Measurements from ENCODE around the gene CNTN1. TPM values are rescaled to one million over a fixed set of nuclear protein-coding genes. Genes with fewer than 3 reads are reported as not detected.

Gene CNTN1
- total and polyA plus RNA-seq, 12 donors = 0.07 to 0.90 (median 0.21) TPM; not detected in 1

GRCh38 chr12:40762072-40762471, 69.8 kb downstream of the CNTN1 start:
- DNase-seq = no peak
- no peaks in the 10 kb centered on the region for H3K36me3 ChIP-seq
- no peak overlapping the region for H3K4me3 ChIP-seq
- peaks cover 0 to 2% (median 0%) of the 10 kb centered on the region in 11 donors for H3K9me3 ChIP-seq
- ATAC-seq = no peak
- no peak for TF ChIP-seq CTCF (IDR thresholded peaks at IDR 0.05)
- WGBS, 2 donors = 60 to 66% methylated on average over 1 of the region's 1 CpG
- no peaks in the 10 kb centered on the region for H3K4me1 ChIP-seq
- no peaks in the 10 kb centered on the region for H3K27me3 ChIP-seq
- no peak overlapping the region for H3K27ac ChIP-seq
- intact Hi-C loops (cut with DNase I) = no loop called here

GRCh38 chr12:40768125-40768864, 76.1 kb downstream of the CNTN1 start:
- peaks cover 0 to 2% (median 0%) of the 10 kb centered on the region in 11 donors for H3K9me3 ChIP-seq
- DNase-seq (no peak), ATAC-seq (no peak)
- intact Hi-C loops (cut with DNase I) = no loop called here
- no peak overlapping the region for H3K4me3 ChIP-seq
- WGBS, 2 donors = 85% methylated on average over 8 of the region's 8 CpGs
- TF ChIP-seq CTCF (IDR thresholded peaks at IDR 0.05) = no peak
- H3K27me3 ChIP-seq = no peaks in the 10 kb centered on the region
- H3K27ac ChIP-seq = no peak overlapping the region
- H3K4me1 ChIP-seq = no peaks in the 10 kb centered on the region
- no peaks in the 10 kb centered on the region for H3K36me3 ChIP-seq

- ATAC-seq (no peak), DNase-seq (no peak)
- no peak overlapping the region for H3K4me3 ChIP-seq
- H3K9me3 ChIP-seq = no peaks in the 10 kb centered on the region
- no peaks in the 10 kb centered on the region for H3K27me3 ChIP-seq
- no peak for TF ChIP-seq CTCF (IDR thresholded peaks at IDR 0.05)
- no peaks in the 10 kb centered on the region for H3K36me3 ChIP-seq
- H3K27ac ChIP-seq = no peak overlapping the region
- 38 to 39% methylated on average over 2 of the region's 2 CpGs for WGBS, 2 donors
- intact Hi-C loops (cut with DNase I) = no loop called here
- H3K4me1 ChIP-seq = no peaks in the 10 kb centered on the region
These were observed 77.6 kb downstream of the CNTN1 start for GRCh38 chr12:40769846-40770245.

- ATAC-seq (no peak), DNase-seq (no peak)
- no peaks in the 10 kb centered on the region for H3K4me1 ChIP-seq
- intact Hi-C loops (cut with DNase I) = no loop called here
- no peak for TF ChIP-seq CTCF (IDR thresholded peaks at IDR 0.05)
- no peak overlapping the region for H3K27ac ChIP-seq
- H3K27me3 ChIP-seq = no peaks in the 10 kb centered on the region
- no peaks in the 10 kb centered on the region for H3K36me3 ChIP-seq
- H3K9me3 ChIP-seq = no peaks in the 10 kb centered on the region
- no peak overlapping the region for H3K4me3 ChIP-seq
- 63 to 80% methylated on average over 2 of the region's 2 CpGs for WGBS, 2 donors
These were observed 78.5 kb downstream of the CNTN1 start for GRCh38 chr12:40770781-40771180.

Measured in heart right ventricle (tissue), 16 donors.